GM18951 (cell line): ENCODE data around the gene FBXL3.
"Not testable (repeated sequence)": the region's sequence is repeated elsewhere in the genome, so short reads cannot be mapped to it uniquely, and the experiment has no call there.

Experiments
- POLR2A ChIP-seq: IDR thresholded peaks from 4 replicates; pipeline ENCODE4 v1.6.1; 2011; ENCODE audit warnings: mild to moderate bottlenecking; ENCODE audit not compliant: insufficient read length, insufficient read depth; ENCODE audit errors: extremely low read depth
- in situ Hi-C: fragments of 300-500 bp; cut with MboI; formaldehyde crosslinking; loops from one replicate; pipeline ENCODE4 v1.12.0; 2022; ENCODE audit warnings: low sequenced_read_pairs, mixed read lengths, inconsistent platforms; ENCODE audit not compliant: unreplicated experiment

Gene FBXL3

GRCh38 chr13:76969488-76970365 is 57.2 kb downstream of the FBXL3 start:
- TF ChIP-seq POLR2A: no peak
- in situ Hi-C loops: no loop called here

- no peak for TF ChIP-seq POLR2A
- in situ Hi-C loops: no loop called here
Measured at GRCh38 chr13:76968041-76968440, 58.9 kb downstream of the FBXL3 start.

GRCh38 chr13:76967031-76967430 is 59.9 kb downstream of the FBXL3 start:
- in situ Hi-C loops: no loop called here
- no peak for TF ChIP-seq POLR2A

GRCh38 chr13:76965759-76966421 is 61.1 kb downstream of the FBXL3 start:
- in situ Hi-C loops: no loop called here
- no peak for TF ChIP-seq POLR2A

GRCh38 chr13:76959734-76960133 is 67.2 kb downstream of the FBXL3 start:
- in situ Hi-C loops: not testable (repeated sequence)

GRCh38 chr13:76958841-76959432 is 68.0 kb downstream of the FBXL3 start:
- in situ Hi-C loops: no loop called here
- no peak for TF ChIP-seq POLR2A

- TF ChIP-seq POLR2A: no peak
- in situ Hi-C loops: no loop called here
Measured at GRCh38 chr13:76955661-76956060, 71.3 kb downstream of the FBXL3 start.
